ENCODE measurements around the gene MAST4. TPM values are rescaled to one million over a fixed set of nuclear protein-coding genes. Genes with fewer than 3 reads are reported as not detected.
A peak's percentile ranks its signal among the peaks of the same experiment; 100 is the strongest.

MAST4 gene
- total RNA-seq, 1 experiment from 2014 or later: 3.3 TPM

GRCh38 chr5:66582499-66583165 lies 13.6 kb upstream of the MAST4 start:
- H3K27me3 ChIP-seq: peaks cover 5% of the 10 kb centered on the region; the same call in 1 of the 2 replicates
- no peak for DNase-seq
- no peaks in the 10 kb centered on the region for H3K36me3 ChIP-seq
- no peak overlapping the region for H3K27ac ChIP-seq
- no peaks in the 10 kb centered on the region for H3K4me1 ChIP-seq
- H3K4me3 ChIP-seq: no peak overlapping the region
- no peaks in the 10 kb centered on the region for H3K9me3 ChIP-seq (replicated peaks)

GRCh38 chr5:66585291-66585690 lies 10.9 kb upstream of the MAST4 start:
- H3K4me1 ChIP-seq: no peaks in the 10 kb centered on the region
- H3K9me3 ChIP-seq (replicated peaks): no peaks in the 10 kb centered on the region
- H3K36me3 ChIP-seq: no peaks in the 10 kb centered on the region
- no peak for DNase-seq
- no peak overlapping the region for H3K27ac ChIP-seq
- H3K4me3 ChIP-seq: no peak overlapping the region
- H3K27me3 ChIP-seq: peaks cover 5% of the 10 kb centered on the region; the same call in 1 of the 2 replicates

- H3K36me3 ChIP-seq: no peaks in the 10 kb centered on the region
- no peaks in the 10 kb centered on the region for H3K9me3 ChIP-seq (replicated peaks)
- no peak overlapping the region for H3K27ac ChIP-seq
- peaks cover under 1% of the 10 kb centered on the region; the same call in 1 of the 2 replicates for H3K27me3 ChIP-seq
- no peaks in the 10 kb centered on the region for H3K4me1 ChIP-seq
- H3K4me3 ChIP-seq: no peak overlapping the region
- DNase-seq: no peak
Measured at GRCh38 chr5:66587771-66588170, 8.4 kb upstream of the MAST4 start.

- Histone ChIP-seq H3K27me3 (no peaks in the 10 kb centered on the region; the same call in none of the 2 replicates), H3K27ac (no peak overlapping the region), H3K9me3 (replicated peaks) (no peaks in the 10 kb centered on the region), H3K36me3 (no peaks in the 10 kb centered on the region), H3K4me1 (no peaks in the 10 kb centered on the region), H3K4me3 (peak overlapping the region; percentile 65)
- DNase-seq: peak; percentile 17 to 22
Measured at GRCh38 chr5:66596636-66597182, 516 bp downstream of the MAST4 start.

- H3K4me3 ChIP-seq: peak overlapping the region; percentile 65
- peak in 1 of 2 experiments; percentile 4 for DNase-seq
- no peaks in the 10 kb centered on the region; the same call in none of the 2 replicates for H3K27me3 ChIP-seq
Measured at GRCh38 chr5:66597183-66597757, 1.1 kb downstream of the MAST4 start.

GRCh38 chr5:66602621-66603020 lies 6.4 kb downstream of the MAST4 start:
- Histone ChIP-seq H3K4me3 (no peak overlapping the region), H3K27me3 (no peaks in the 10 kb centered on the region; the same call in 1 of the 2 replicates), H3K4me1 (no peaks in the 10 kb centered on the region), H3K27ac (no peak overlapping the region), H3K36me3 (no peaks in the 10 kb centered on the region), H3K9me3 (replicated peaks) (no peaks in the 10 kb centered on the region)
- DNase-seq: no peak

More at GRCh38 chr5:66597183-66597757, 1.1 kb downstream of the MAST4 start:
- Histone ChIP-seq H3K4me1 (no peaks in the 10 kb centered on the region), H3K36me3 (no peaks in the 10 kb centered on the region), H3K27ac (no peak overlapping the region), H3K9me3 (replicated peaks) (no peaks in the 10 kb centered on the region)

GRCh38 chr5:66603164-66603563 lies 7.0 kb downstream of the MAST4 start:
- H3K4me3 ChIP-seq: no peak overlapping the region
- no peaks in the 10 kb centered on the region for H3K4me1 ChIP-seq
- no peaks in the 10 kb centered on the region for H3K27me3 ChIP-seq
- H3K27ac ChIP-seq: no peak overlapping the region
- no peaks in the 10 kb centered on the region for H3K9me3 ChIP-seq (replicated peaks)
- no peak for DNase-seq
- no peaks in the 10 kb centered on the region for H3K36me3 ChIP-seq

- H3K27me3 ChIP-seq: no peaks in the 10 kb centered on the region
- DNase-seq: no peak
Measured at GRCh38 chr5:66603881-66604280, 7.7 kb downstream of the MAST4 start.

GRCh38 chr5:66606713-66607112 lies 10.5 kb downstream of the MAST4 start:
- no peaks in the 10 kb centered on the region for H3K27me3 ChIP-seq
- H3K27ac ChIP-seq: no peak overlapping the region
- H3K4me3 ChIP-seq: no peak overlapping the region
- no peaks in the 10 kb centered on the region for H3K9me3 ChIP-seq (replicated peaks)
- H3K4me1 ChIP-seq: no peaks in the 10 kb centered on the region
- no peaks in the 10 kb centered on the region for H3K36me3 ChIP-seq
- DNase-seq: no peak

More at GRCh38 chr5:66603881-66604280, 7.7 kb downstream of the MAST4 start:
- Histone ChIP-seq H3K36me3 (no peaks in the 10 kb centered on the region), H3K4me1 (no peaks in the 10 kb centered on the region), H3K4me3 (no peak overlapping the region), H3K9me3 (replicated peaks) (no peaks in the 10 kb centered on the region), H3K27ac (no peak overlapping the region)

- H3K27me3 ChIP-seq: no peaks in the 10 kb centered on the region
- no peak for DNase-seq
- H3K9me3 ChIP-seq (replicated peaks): no peaks in the 10 kb centered on the region
- no peak overlapping the region for H3K4me3 ChIP-seq
- H3K4me1 ChIP-seq: no peaks in the 10 kb centered on the region
- H3K36me3 ChIP-seq: no peaks in the 10 kb centered on the region
- H3K27ac ChIP-seq: no peak overlapping the region
Measured at GRCh38 chr5:66608501-66608900, 12.3 kb downstream of the MAST4 start.

GRCh38 chr5:66609615-66610014 lies 13.4 kb downstream of the MAST4 start:
- Histone ChIP-seq H3K27ac (no peak overlapping the region), H3K9me3 (replicated peaks) (no peaks in the 10 kb centered on the region), H3K36me3 (no peaks in the 10 kb centered on the region), H3K27me3 (no peaks in the 10 kb centered on the region), H3K4me1 (no peaks in the 10 kb centered on the region), H3K4me3 (no peak overlapping the region)
- no peak for DNase-seq

- H3K9me3 ChIP-seq (replicated peaks): no peaks in the 10 kb centered on the region
- no peak for DNase-seq
- no peaks in the 10 kb centered on the region for H3K27me3 ChIP-seq
- H3K36me3 ChIP-seq: no peaks in the 10 kb centered on the region
- no peaks in the 10 kb centered on the region for H3K4me1 ChIP-seq
- H3K4me3 ChIP-seq: no peak overlapping the region
- H3K27ac ChIP-seq: no peak overlapping the region
Measured at GRCh38 chr5:66612226-66612625, 16.0 kb downstream of the MAST4 start.

- H3K4me3 ChIP-seq: no peak overlapping the region
- no peaks in the 10 kb centered on the region for H3K4me1 ChIP-seq
- no peak overlapping the region for H3K27ac ChIP-seq
- peaks cover under 1% of the 10 kb centered on the region; the same call in 1 of the 2 replicates for H3K27me3 ChIP-seq
- no peak for DNase-seq
- H3K9me3 ChIP-seq (replicated peaks): no peaks in the 10 kb centered on the region
- no peaks in the 10 kb centered on the region for H3K36me3 ChIP-seq
Measured at GRCh38 chr5:66615136-66615535, 18.9 kb downstream of the MAST4 start.

- Histone ChIP-seq H3K36me3 (no peaks in the 10 kb centered on the region), H3K27me3 (peaks cover 4% of the 10 kb centered on the region; the same call in 1 of the 2 replicates)
Measured at GRCh38 chr5:66615894-66616293, 19.7 kb downstream of the MAST4 start.

GRCh38 chr5:66616520-66617225 lies 20.5 kb downstream of the MAST4 start:
- H3K27ac ChIP-seq: no peak overlapping the region
- H3K36me3 ChIP-seq: no peaks in the 10 kb centered on the region
- no peak overlapping the region for H3K4me3 ChIP-seq
- no peak for DNase-seq
- H3K27me3 ChIP-seq: peaks cover 4% of the 10 kb centered on the region; the same call in 1 of the 2 replicates
- H3K4me1 ChIP-seq: no peaks in the 10 kb centered on the region
- no peaks in the 10 kb centered on the region for H3K9me3 ChIP-seq (replicated peaks)

More at GRCh38 chr5:66615894-66616293, 19.7 kb downstream of the MAST4 start:
- no peak overlapping the region for H3K4me3 ChIP-seq
- no peaks in the 10 kb centered on the region for H3K4me1 ChIP-seq
- H3K9me3 ChIP-seq (replicated peaks): no peaks in the 10 kb centered on the region
- H3K27ac ChIP-seq: no peak overlapping the region
- no peak for DNase-seq

All from SJCRH30 (cell line).